Activated B cell treated with CpG ODN at 0.5 μM for 24 hours (primary cell): Measurements from ENCODE around the gene NCOR1. TPM values are rescaled to one million over a fixed set of nuclear protein-coding genes. Genes with fewer than 3 reads are reported as not detected.
"Not testable (repeated sequence)": the region's sequence is repeated elsewhere in the genome, so short reads cannot be mapped to it uniquely, and the experiment has no call there.

Source experiments
- ATAC-seq: fragments of 200-7000 bp; cut with Tn5 transposase; one replicate; pipeline ENCODE4 v1.10.0; 2021; ENCODE audit warnings: low read depth, mild to moderate bottlenecking, moderate library complexity
- CTCF ChIA-PET: fragments of 350-600 bp; sonication (Branson Sonifier 250); formaldehyde crosslinking; loops from one replicate; lab custom pipeline; 2021; ENCODE audit warnings: antibody characterized with exemption; lab: Charles Lee
- POLR2A ChIA-PET: fragments of 350-600 bp; sonication (Branson Sonifier 250); formaldehyde crosslinking; loops from one replicate; lab custom pipeline; 2021; ENCODE audit warnings: antibody characterized with exemption; lab: Charles Lee
- DNase-seq: peaks from one replicate; pipeline ENCODE4 v3.0.0; 2022
- H3K27ac Mint-ChIP-seq: one replicate; pipeline ENCODE4 v1.8.0; 2020; ENCODE audit warnings: mixed read lengths
- H3K27me3 Mint-ChIP-seq: one replicate; pipeline ENCODE4 v1.8.0; 2021; ENCODE audit warnings: mixed read lengths
- H3K36me3 Mint-ChIP-seq: one replicate; pipeline ENCODE4 v1.8.0; 2021; ENCODE audit warnings: low read depth, mixed read lengths
- H3K4me1 Mint-ChIP-seq: one replicate; pipeline ENCODE4 v1.8.0; 2021; ENCODE audit warnings: mixed read lengths
- H3K4me3 Mint-ChIP-seq: one replicate; pipeline ENCODE4 v1.8.0; 2020; ENCODE audit warnings: mild to moderate bottlenecking, mixed read lengths
- H3K9me3 Mint-ChIP-seq: one replicate; pipeline ENCODE4 v1.8.0; 2020; ENCODE audit warnings: mixed read lengths
- intact Hi-C: fragments of 100-400 bp; cut with micrococcal nuclease; formaldehyde crosslinking; loops from one replicate; pipeline ENCODE4 v1.15.1; 2024
- total RNA-seq: library from RNA; stranded (reverse); gene quantifications from 2 replicates; pipeline ENCODE4 v1.2.3, GENCODE V29; 2022
- TF ChIP-seq, protein P1 (sequence below): fragments of 200-600 bp; IDR thresholded peaks from one replicate; pipeline ENCODE4 v1.8.0; 2022; ENCODE audit warnings: antibody characterized with exemption, mild to moderate bottlenecking

NCOR1 gene
- total RNA-seq, 1 donor from 2014 or later, result 188 TPM

DNA sequence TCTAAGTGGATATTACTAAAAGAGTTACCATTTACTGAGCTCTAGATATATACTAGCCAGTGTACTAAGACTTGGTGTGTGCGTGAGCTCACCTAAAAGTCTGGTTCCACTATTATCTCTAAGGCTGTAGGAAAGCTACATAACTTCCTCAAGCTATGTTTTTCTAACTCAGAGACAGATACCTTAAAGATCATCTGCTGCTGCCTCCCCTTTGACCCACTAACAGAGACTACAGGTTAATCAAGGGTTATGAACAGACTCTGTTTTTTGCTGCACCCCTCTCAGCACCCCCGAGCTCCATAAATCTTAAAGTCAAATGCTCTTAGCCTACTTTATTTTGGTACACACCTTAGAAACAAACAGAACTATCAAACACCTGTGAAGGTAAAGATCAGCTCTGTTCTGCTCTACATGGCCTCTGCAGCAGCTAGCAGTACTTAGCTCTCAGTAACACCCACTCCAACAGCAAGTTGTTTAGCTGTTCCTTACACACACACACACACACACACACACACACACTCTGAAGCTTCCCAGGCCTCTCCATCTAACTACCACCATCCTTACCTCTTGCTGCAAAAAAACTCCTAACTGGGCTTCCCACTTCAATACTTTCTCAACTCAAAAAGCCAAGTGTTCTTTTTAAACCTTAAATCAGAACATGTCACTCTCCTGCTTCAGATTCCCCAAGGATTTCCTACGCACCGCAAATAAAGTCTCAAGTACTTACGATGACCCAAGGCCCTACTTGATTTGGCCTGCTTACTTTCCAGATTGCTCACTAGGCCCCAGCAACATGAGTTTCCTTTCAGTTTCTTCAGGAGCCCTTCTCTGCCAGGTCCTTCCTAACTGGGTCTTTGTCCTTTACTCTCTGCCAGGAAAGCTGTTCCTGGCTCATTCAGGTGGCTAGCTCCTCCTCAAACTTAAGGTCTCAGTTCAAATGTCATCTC, 12.5 kb downstream of the NCOR1 start:
- H3K9me3 Mint-ChIP-seq, H3K27me3 Mint-ChIP-seq, ATAC-seq, DNase-seq: not testable (repeated sequence)
- H3K4me1 Mint-ChIP-seq, result peaks cover 72% of the 10 kb centered on the region
- peak overlapping the region; percentile 19 for H3K4me3 Mint-ChIP-seq
- intact Hi-C loops, result loop anchor here (1.0 kb wide), 1 partner anchor 11 kb away; no protein-coding TSS in a partner anchor
- H3K27ac Mint-ChIP-seq, result peak overlapping the region; percentile 79
- ChIA-PET POLR2A (interaction anchor here (0.5 to 1.3 kb wide), 4 partner anchors 10 to 84 kb away, joined by 3 to 4 read pairs (median 3); partner anchors contain the start of gene PIGL), CTCF (interaction anchor here (1.2 kb wide), 1 partner anchor 13 kb away, joined by 4 read pairs; the partner anchor contains the start of gene NCOR1)
- peaks cover 10% of the 10 kb centered on the region for H3K36me3 Mint-ChIP-seq

DNA sequence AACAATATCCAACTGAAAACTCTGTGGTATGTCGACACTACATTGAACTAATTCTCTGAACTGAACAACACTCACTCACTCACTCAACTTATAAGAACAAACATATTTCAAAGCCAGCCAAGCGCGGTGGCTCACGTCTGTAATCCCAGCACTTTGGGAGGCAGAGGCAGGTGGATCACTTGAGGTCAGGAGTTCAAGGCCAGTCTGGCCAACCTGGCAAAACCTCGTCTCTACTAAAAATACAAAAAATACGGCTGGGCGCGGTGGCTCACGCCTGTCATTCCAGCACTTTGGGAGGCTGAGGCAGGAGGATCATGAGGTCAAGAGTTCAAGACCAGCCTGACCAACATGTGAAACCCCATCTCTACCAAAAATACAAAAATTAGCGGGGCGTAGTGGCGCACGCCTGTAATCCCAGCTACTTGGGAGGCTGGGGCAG, 13.6 kb downstream of the NCOR1 start:
- ATAC-seq, H3K9me3 Mint-ChIP-seq, DNase-seq, H3K27me3 Mint-ChIP-seq, H3K4me3 Mint-ChIP-seq, POLR2A ChIA-PET: not testable (repeated sequence)
- CTCF ChIA-PET, result interaction anchor here (1.2 kb wide), 1 partner anchor 14 kb away, joined by 4 read pairs; the partner anchor contains the start of gene NCOR1
- intact Hi-C loops, result loop anchor here (1.0 kb wide), 1 partner anchor 13 kb away; no protein-coding TSS in a partner anchor
- peak overlapping the region; percentile 82 for H3K27ac Mint-ChIP-seq
- peaks cover 12% of the 10 kb centered on the region for H3K36me3 Mint-ChIP-seq
- H3K4me1 Mint-ChIP-seq, result peaks cover 73% of the 10 kb centered on the region

DNA sequence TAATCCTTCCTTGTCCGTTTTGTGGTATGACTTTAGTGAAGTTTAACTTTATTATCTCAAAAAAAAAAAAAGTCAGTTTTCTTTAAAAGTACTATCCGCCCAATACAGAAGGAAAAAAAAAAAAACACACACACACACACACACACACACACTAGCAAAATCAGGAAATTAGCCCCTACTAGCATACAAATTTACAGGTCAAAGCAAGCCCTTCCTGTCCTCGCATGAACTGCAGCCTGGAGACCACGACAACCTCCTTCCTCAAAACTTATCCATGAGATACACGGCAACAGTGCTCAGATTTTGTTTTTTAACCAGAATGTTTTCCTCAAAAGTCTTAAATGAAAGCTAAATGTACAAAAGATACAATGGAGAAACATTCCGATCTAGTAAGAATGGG, 16.2 kb downstream of the NCOR1 start:
- ATAC-seq (no peak), DNase-seq (no peak)
- Mint-ChIP-seq H3K27me3 (no peaks in the 10 kb centered on the region), H3K36me3 (peaks cover 16% of the 10 kb centered on the region), H3K9me3 (no peaks in the 10 kb centered on the region), H3K27ac (peak overlapping the region; percentile 83), H3K4me3 (peak overlapping the region; percentile 67), H3K4me1 (peaks cover 59% of the 10 kb centered on the region)
- TF ChIP-seq, protein P1, sequence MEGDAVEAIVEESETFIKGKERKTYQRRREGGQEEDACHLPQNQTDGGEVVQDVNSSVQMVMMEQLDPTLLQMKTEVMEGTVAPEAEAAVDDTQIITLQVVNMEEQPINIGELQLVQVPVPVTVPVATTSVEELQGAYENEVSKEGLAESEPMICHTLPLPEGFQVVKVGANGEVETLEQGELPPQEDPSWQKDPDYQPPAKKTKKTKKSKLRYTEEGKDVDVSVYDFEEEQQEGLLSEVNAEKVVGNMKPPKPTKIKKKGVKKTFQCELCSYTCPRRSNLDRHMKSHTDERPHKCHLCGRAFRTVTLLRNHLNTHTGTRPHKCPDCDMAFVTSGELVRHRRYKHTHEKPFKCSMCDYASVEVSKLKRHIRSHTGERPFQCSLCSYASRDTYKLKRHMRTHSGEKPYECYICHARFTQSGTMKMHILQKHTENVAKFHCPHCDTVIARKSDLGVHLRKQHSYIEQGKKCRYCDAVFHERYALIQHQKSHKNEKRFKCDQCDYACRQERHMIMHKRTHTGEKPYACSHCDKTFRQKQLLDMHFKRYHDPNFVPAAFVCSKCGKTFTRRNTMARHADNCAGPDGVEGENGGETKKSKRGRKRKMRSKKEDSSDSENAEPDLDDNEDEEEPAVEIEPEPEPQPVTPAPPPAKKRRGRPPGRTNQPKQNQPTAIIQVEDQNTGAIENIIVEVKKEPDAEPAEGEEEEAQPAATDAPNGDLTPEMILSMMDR, result no peak
- CTCF ChIA-PET, result interaction anchor here (0.7 kb wide), 1 partner anchor 165 kb away, joined by 4 read pairs; no protein-coding TSS in a partner anchor
- POLR2A ChIA-PET, result interaction anchor here (1.1 kb wide), 1 partner anchor 16 kb away, joined by 3 read pairs; the partner anchor contains the start of gene NCOR1
- intact Hi-C loops, result no loop called here

DNA sequence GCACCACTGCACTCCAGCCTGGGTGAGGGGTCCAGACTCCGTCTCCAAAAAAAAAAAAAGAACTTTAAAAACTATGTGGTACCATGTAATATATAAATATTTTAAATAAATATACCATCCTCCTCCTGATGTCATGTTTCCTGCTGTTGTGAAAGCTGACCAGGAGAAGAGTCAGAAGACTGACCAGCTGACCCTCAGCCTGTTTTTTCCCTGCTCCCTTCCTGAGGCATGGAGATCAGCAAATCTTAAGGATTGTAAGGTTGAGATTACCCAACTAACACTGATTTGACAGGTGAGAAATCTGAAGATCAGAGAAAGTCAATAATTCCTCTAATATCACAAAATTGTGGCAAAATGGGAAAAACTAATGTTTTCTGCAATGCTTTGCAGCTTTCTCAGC, 18.1 kb downstream of the NCOR1 start:
- TF ChIP-seq, protein P1, result no peak
- no peak overlapping the region for H3K4me3 Mint-ChIP-seq
- POLR2A ChIA-PET, result interaction anchor here (0.8 kb wide), 1 partner anchor 18 kb away, joined by 3 read pairs; the partner anchor contains the start of gene NCOR1

DNA sequence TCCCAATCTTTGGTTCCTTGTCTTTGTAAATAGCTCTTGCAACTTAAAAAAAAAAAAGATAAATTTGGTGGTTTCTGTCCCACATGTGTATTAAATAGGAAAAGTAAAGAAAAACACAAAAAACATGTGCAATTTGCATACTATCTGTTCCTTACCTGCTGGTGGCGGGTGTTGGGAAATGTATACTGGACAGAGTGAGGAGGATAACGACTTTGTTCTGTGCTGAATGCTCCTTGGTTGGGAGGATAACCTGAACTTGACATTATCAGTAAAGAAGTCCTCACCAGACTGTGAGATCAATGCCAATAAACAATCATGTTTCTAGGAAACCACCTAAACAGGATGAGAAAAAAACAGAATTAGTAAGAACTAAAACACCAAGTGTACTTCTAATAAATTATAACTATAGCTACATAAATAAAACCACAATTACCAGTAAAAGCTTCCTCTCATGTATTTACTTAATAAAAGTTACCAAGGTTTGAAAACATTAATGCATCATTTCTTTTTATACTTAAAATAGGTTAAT, 21.0 kb downstream of the NCOR1 start:
- H3K27me3 Mint-ChIP-seq, H3K4me3 Mint-ChIP-seq, H3K9me3 Mint-ChIP-seq, intact Hi-C loops, POLR2A ChIA-PET, DNase-seq, ATAC-seq, CTCF ChIA-PET, H3K27ac Mint-ChIP-seq: not testable (repeated sequence)
- H3K4me1 Mint-ChIP-seq, result peaks cover 28% of the 10 kb centered on the region
- peaks cover 57% of the 10 kb centered on the region for H3K36me3 Mint-ChIP-seq

More for the DNA sequence above, 18.1 kb downstream of the NCOR1 start:
- Mint-ChIP-seq H3K9me3 (no peaks in the 10 kb centered on the region), H3K4me1 (peaks cover 46% of the 10 kb centered on the region), H3K27me3 (no peaks in the 10 kb centered on the region), H3K27ac (no peak overlapping the region), H3K36me3 (peaks cover 32% of the 10 kb centered on the region)
- intact Hi-C loops, result no loop called here
- DNase-seq, result no peak
- CTCF ChIA-PET, result no interaction called here
- ATAC-seq, result no peak

DNA sequence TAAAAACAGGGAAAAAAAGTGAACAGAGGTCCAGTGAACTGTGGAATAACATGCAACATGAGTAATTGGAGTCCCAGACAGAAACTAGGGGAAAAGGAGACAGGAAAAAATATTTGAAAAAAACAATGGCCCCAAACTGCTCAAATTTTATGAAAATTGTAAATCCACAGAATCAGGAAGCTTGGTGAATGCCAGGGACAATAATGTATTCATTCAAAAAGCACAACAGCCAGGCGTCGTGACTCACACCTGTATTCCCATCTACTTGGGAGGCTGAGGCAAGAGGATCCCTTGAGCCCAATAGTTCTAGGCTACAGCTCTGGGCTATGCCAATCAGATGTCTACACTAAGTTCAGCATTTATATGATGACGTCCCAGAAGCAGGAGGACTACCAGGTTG, 23.7 kb downstream of the NCOR1 start:
- ChIA-PET POLR2A (no interaction called here), CTCF (no interaction called here)
- TF ChIP-seq, protein P1, result no peak
- Mint-ChIP-seq H3K4me3 (no peak overlapping the region), H3K27me3 (no peaks in the 10 kb centered on the region), H3K36me3 (peaks cover 64% of the 10 kb centered on the region), H3K4me1 (peaks cover 21% of the 10 kb centered on the region), H3K27ac (peak overlapping the region; percentile 63), H3K9me3 (no peaks in the 10 kb centered on the region)
- DNase-seq, result no peak
- intact Hi-C loops, result no loop called here
- ATAC-seq, result no peak
